Measurements from ENCODE around the gene SLC6A19. TPM values are rescaled to one million over a fixed set of nuclear protein-coding genes. Genes with fewer than 3 reads are reported as not detected.

The SLC6A19 gene
- total RNA-seq, 1 donor from 2014 or later, result not detected

- DNase-seq, result no peak
Observed at GRCh38 chr5:1166370-1166769, 35.0 kb upstream of the SLC6A19 start.

- no peak for DNase-seq
Observed at GRCh38 chr5:1167361-1167727, 34.1 kb upstream of the SLC6A19 start.

- DNase-seq, result peak; percentile 94
Observed at GRCh38 chr5:1167728-1168709, 33.4 kb upstream of the SLC6A19 start.

GRCh38 chr5:1168796-1169195, 32.6 kb upstream of the SLC6A19 start:
- DNase-seq, result peak; percentile 56

GRCh38 chr5:1169211-1170115, 31.9 kb upstream of the SLC6A19 start:
- no peak for DNase-seq

GRCh38 chr5:1171340-1171941, 30.0 kb upstream of the SLC6A19 start:
- no peak for DNase-seq

GRCh38 chr5:1172007-1172581, 29.3 kb upstream of the SLC6A19 start:
- no peak for DNase-seq

GRCh38 chr5:1172670-1173404, 28.6 kb upstream of the SLC6A19 start:
- no peak for DNase-seq

- no peak for DNase-seq
Observed at GRCh38 chr5:1173485-1174070, 27.8 kb upstream of the SLC6A19 start.

- DNase-seq, result peak; percentile 83
Observed at GRCh38 chr5:1174122-1174936, 27.1 kb upstream of the SLC6A19 start.

- no peak for DNase-seq
Observed at GRCh38 chr5:1175015-1175414, 26.4 kb upstream of the SLC6A19 start.

GRCh38 chr5:1175801-1176472, 25.5 kb upstream of the SLC6A19 start:
- no peak for DNase-seq

GRCh38 chr5:1176473-1177391, 24.7 kb upstream of the SLC6A19 start:
- no peak for DNase-seq

- no peak for DNase-seq
Observed at GRCh38 chr5:1177826-1178528, 23.4 kb upstream of the SLC6A19 start.

GRCh38 chr5:1178529-1179382, 22.6 kb upstream of the SLC6A19 start:
- DNase-seq, result no peak

GRCh38 chr5:1179383-1179715, 22.0 kb upstream of the SLC6A19 start:
- DNase-seq, result no peak

GRCh38 chr5:1180096-1180495, 21.3 kb upstream of the SLC6A19 start:
- DNase-seq, result no peak

Measured in tongue (tissue), 2 donors.